K562 (cell line): ENCODE data around the gene GNAL. TPM values are rescaled to one million over a fixed set of nuclear protein-coding genes. Genes with fewer than 3 reads are reported as not detected.

Experiments used
- ARID1B ChIP-seq: fragments of 450-650 bp; IDR thresholded peaks from 2 replicates; pipeline ENCODE4 v1.6.1; 2016; ENCODE audit warnings: antibody characterized with exemption, mild to moderate bottlenecking, inconsistent platforms
- CCAR2 ChIP-seq: fragments of 200-400 bp; formaldehyde crosslinking; IDR thresholded peaks from 2 replicates; pipeline ENCODE4 v1.6.1; 2017; ENCODE audit warnings: mild to moderate bottlenecking, low read depth, low read length
- HSF4 ChIP-seq: fragments of 250-450 bp; sonication (Bioruptor Pico); IDR thresholded peaks from 2 replicates; pipeline ENCODE4 v2.1.2; 2022; ENCODE audit warnings: mild to moderate bottlenecking, moderate library complexity, borderline replicate concordance
- ILF3 ChIP-seq: fragments of 450-650 bp; IDR thresholded peaks from 2 replicates; pipeline ENCODE4 v1.6.1; 2018; ENCODE audit warnings: antibody characterized with exemption, mild to moderate bottlenecking, moderate library complexity, borderline replicate concordance
- JUN ChIP-seq, 2 experiments: sonication (generic) in 1 of 2; formaldehyde crosslinking in 1 of 2; IDR thresholded peaks; 2 replicates each; pipeline versions ENCODE4 v1.6.1 to v1.8.0; 2012 to 2022; ENCODE audit warnings: borderline replicate concordance in 2 of 2, mild to moderate bottlenecking in 2 of 2, improper control_type of control experiment in 1 of 2, low read depth in 1 of 2, low read length in 1 of 2, missing genetic modification reagents in 1 of 2
- KAT2B ChIP-seq: IDR thresholded peaks from one replicate; pipeline ENCODE4 v1.6.1; 2012; ENCODE audit warnings: low read depth, mild to moderate bottlenecking, control low read depth, inconsistent platforms, low read length, moderate library complexity
- MTA3 ChIP-seq: fragments of 450-650 bp; formaldehyde crosslinking; IDR thresholded peaks from 2 replicates; pipeline ENCODE4 v1.6.1; 2017; ENCODE audit warnings: mild to moderate bottlenecking, borderline replicate concordance
- NR3C1 ChIP-seq: sonication (generic); formaldehyde crosslinking; IDR thresholded peaks from 2 replicates; pipeline ENCODE4 v1.8.1; 2022; ENCODE audit warnings: missing genetic modification reagents
- POU5F1 ChIP-seq: fragments of 150-350 bp; IDR thresholded peaks from 2 replicates; pipeline ENCODE4 v1.6.1; 2014; ENCODE audit warnings: borderline replicate concordance, low read length, low read depth, mild to moderate bottlenecking; ENCODE audit not compliant: partially characterized antibody
- SLC30A9 ChIP-seq: fragments of 250-450 bp; sonication (Bioruptor Pico); IDR thresholded peaks from 2 replicates; pipeline ENCODE4 v1.8.0; 2022; ENCODE audit warnings: mild to moderate bottlenecking, moderate library complexity
- ZKSCAN1 ChIP-seq: fragments of 150-350 bp; IDR thresholded peaks from 2 replicates; pipeline ENCODE4 v1.6.1; 2016; ENCODE audit warnings: low read depth, low read length
- ZNF134 ChIP-seq: fragments of 250-450 bp; sonication (Bioruptor Pico); conservative IDR thresholded peaks from 2 replicates; pipeline ENCODE4 v1.4.0; 2020
- polyA plus RNA-seq, 8 experiments: library from polyadenylated mRNA; depleted of rRNA in 4 of 8; stranded (reverse) in 5 of 8; unstranded in 3 of 8; fragments of >200 nt; fragmentation: Nextera tagmentation in 2 of 8; fragmentation: Illumina TruSeq in 1 of 8; extraction: Ambion mirVana in 2 of 8; extraction: Trizol in 1 of 8; gene quantifications; 2 replicates each; pipeline versions ENCODE4 v1.2.1 to v1.2.3, GENCODE V29; 2011 to 2014; ENCODE audit warnings: inconsistent platforms in 1 of 8, missing spikeins in 1 of 8
- total RNA-seq, 7 experiments: library from RNA; depleted of rRNA in 6 of 7; stranded (reverse); fragments of >200 nt in 6 of 7; fragmentation: Illumina TruSeq in 2 of 7; extraction: Trizol in 2 of 7; gene quantifications; 2 replicates each; pipeline versions ENCODE4 v1.2.1 to v1.2.3, GENCODE V29; 2011 to 2021; ENCODE audit warnings: low replicate concordance in 1 of 7
- TF ChIP-seq, protein P1 (sequence below): fragments of 250-450 bp; sonication (Bioruptor Pico); IDR thresholded peaks from 2 replicates; pipeline ENCODE4 v1.8.0; 2022; ENCODE audit warnings: moderate library complexity, mild to moderate bottlenecking, inconsistent platforms
- TF ChIP-seq, protein P2 (sequence below): sonication (generic); formaldehyde crosslinking; IDR thresholded peaks from 2 replicates; pipeline ENCODE4 v1.8.0; 2022; ENCODE audit warnings: mild to moderate bottlenecking, low read depth, missing genetic modification reagents
- TF ChIP-seq, protein P3 (sequence below): sonication (generic); formaldehyde crosslinking; IDR thresholded peaks from 2 replicates; pipeline ENCODE4 v1.8.1; 2023; ENCODE audit warnings: mild to moderate bottlenecking, missing genetic modification reagents

The GNAL gene
- total and polyA plus RNA-seq, 9 of the 15 experiments (the other 6 are each of a cell fraction or from before 2014, with no cell fraction given): under 0.01 to 0.10 (median 0.01) TPM; not detected in 5

DNA sequence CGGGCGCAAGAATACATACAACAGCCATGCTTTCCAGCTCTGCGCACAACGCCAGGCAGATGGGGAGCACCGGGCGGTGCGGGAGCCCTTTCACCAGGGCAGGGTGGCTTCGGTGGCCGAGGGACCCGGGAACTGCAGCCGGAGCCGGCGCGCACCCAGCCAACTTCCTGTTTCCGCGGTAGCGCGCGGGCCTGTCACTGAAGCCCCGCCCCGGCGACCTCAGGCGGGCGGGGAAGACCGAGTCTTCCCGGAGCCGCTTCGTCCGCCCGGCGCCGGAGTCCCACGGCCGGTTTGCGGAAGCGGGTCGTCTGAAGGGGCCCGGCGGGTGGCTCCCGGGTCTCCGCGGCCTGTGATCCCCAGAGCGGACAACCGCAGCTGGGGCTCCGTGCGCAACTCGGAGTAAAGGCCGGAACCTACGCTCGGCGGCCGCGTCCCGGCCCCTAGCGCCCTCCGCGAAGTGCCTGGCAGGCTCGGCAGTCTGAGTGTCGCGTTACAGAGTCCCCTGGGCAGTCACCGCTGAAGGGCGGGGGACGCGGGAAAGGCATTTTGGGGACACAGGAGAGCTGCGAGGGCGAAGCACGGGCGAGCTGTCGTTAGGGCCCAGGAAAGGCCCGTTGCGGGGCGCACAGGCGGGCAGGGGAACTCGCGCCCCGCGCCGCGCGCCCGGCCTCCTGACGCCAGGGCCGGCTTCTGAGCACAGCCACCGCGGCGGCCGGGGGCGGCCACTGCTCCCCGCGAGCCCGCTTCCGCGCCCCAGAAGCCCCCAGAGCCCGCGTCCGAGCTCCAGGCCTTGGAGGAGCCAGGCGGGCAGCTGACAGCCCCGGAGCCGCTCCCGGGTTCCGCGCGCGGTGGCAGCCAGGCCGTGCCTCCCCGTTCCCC lies 219.4 kb downstream of the GNAL start, which contains the start of gene MPPE1 (continued):
- TF ChIP-seq, protein P1, sequence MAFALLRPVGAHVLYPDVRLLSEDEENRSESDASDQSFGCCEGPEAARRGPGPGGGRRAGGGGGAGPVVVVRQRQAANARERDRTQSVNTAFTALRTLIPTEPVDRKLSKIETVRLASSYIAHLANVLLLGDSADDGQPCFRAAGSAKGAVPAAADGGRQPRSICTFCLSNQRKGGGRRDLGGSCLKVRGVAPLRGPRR (CRISPR knock-in tag): no peak
- TF ChIP-seq, protein P2, sequence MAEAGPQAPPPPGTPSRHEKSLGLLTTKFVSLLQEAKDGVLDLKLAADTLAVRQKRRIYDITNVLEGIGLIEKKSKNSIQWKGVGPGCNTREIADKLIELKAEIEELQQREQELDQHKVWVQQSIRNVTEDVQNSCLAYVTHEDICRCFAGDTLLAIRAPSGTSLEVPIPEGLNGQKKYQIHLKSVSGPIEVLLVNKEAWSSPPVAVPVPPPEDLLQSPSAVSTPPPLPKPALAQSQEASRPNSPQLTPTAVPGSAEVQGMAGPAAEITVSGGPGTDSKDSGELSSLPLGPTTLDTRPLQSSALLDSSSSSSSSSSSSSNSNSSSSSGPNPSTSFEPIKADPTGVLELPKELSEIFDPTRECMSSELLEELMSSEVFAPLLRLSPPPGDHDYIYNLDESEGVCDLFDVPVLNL: no peak
- TF ChIP-seq ZKSCAN1 (no peak), KAT2B (no peak), JUN (IDR thresholded peaks at IDR 0.05; ENCODE audit: borderline replicate concordance, low read depth, low read length) (no peak), JUN (CRISPR knock-in tag; IDR thresholded peaks at IDR 0.05; ENCODE audit: borderline replicate concordance) (no peak), POU5F1 (no peak), NR3C1 (no peak), CCAR2 (no peak), ILF3 (no peak), ARID1B (peak; percentile 32; the same call in 1 of the 2 replicates), SLC30A9 (CRISPR knock-in tag) (no peak), MTA3 (peak; percentile 38; the same call in 1 of the 2 replicates), ZNF134 (no peak), HSF4 (no peak)
- TF ChIP-seq, protein P3, sequence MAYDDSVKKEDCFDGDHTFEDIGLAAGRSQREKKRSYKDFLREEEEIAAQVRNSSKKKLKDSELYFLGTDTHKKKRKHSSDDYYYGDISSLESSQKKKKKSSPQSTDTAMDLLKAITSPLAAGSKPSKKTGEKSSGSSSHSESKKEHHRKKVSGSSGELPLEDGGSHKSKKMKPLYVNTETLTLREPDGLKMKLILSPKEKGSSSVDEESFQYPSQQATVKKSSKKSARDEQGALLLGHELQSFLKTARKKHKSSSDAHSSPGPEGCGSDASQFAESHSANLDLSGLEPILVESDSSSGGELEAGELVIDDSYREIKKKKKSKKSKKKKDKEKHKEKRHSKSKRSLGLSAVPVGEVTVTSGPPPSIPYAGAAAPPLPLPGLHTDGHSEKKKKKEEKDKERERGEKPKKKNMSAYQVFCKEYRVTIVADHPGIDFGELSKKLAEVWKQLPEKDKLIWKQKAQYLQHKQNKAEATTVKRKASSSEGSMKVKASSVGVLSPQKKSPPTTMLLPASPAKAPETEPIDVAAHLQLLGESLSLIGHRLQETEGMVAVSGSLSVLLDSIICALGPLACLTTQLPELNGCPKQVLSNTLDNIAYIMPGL: no peak
